Kidney epithelial cell (primary cell): ENCODE measurements around the gene DHRS1. TPM values are rescaled to one million over a fixed set of nuclear protein-coding genes. Genes with fewer than 3 reads are reported as not detected.

Source experiments
- DNase-seq: peaks from one replicate; pipeline ENCODE4 v3.0.0-alpha.2; 2010; ENCODE audit warnings: low read depth
- H3K27me3 ChIP-seq: 2 replicates; pipeline ENCODE4 v1.6.0; 2011; ENCODE audit warnings: low read length; ENCODE audit not compliant: control insufficient read depth, insufficient read depth
- H3K36me3 ChIP-seq: 2 replicates; pipeline ENCODE4 v1.5.1; 2011; ENCODE audit warnings: low read length; ENCODE audit not compliant: control insufficient read depth, insufficient read depth
- H3K4me3 ChIP-seq: 2 replicates; pipeline ENCODE4 v1.5.1; 2011; ENCODE audit warnings: low read depth, mild to moderate bottlenecking, control low read depth, low read length
- CTCF ChIP-seq: IDR thresholded peaks from 2 replicates; pipeline ENCODE4 v1.5.1; 2011; ENCODE audit warnings: mild to moderate bottlenecking, moderate library complexity, low read length, control low read depth, inconsistent platforms; ENCODE audit not compliant: insufficient read depth, poor library complexity, severe bottlenecking
- total RNA-seq: library from RNA; depleted of rRNA; stranded (reverse); fragments of >200 nt; gene quantifications from 2 replicates; pipeline ENCODE4 v1.2.3, GENCODE V29; 2015

The DHRS1 gene
- total RNA-seq, 1 donor from 2014 or later, result 44.9 TPM

GRCh38 chr14:24262821-24263733, 36.5 kb downstream of the DHRS1 start, which contains the start of gene TGM1:
Gene TGM1, minus strand, starts transcription at chr14:24263177. Its CDS starts 825 bp downstream, at chr14:24262352.
- Histone ChIP-seq H3K27me3 (no peaks in the 10 kb centered on the region), H3K4me3 (no peak within 1 kb of the TSS), H3K36me3 (peaks cover 1% of the 10 kb centered on the region)
- no peak for TF ChIP-seq CTCF
- no peak for DNase-seq

DNA sequence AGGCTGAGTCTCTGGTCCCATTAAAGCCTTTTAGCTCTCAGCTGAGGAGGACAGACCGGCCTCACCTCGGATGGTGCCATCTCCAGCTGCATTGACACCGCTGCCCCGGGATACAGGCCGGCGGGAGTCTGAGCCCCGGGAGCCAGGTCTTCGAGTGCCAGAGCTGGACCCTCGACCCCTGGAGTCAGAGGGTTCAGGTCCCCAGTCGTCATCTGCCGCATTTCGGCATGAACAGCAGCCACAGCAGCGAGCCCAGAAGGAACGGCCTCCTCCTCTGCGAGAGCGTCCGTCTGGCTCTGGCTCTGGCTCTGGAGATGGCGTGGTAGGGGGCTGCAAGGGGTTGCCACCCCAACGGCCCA, 37.6 kb downstream of the DHRS1 start:
- DNase-seq, result no peak
- Histone ChIP-seq H3K36me3 (peaks cover 1% of the 10 kb centered on the region), H3K4me3 (no peak overlapping the region), H3K27me3 (no peaks in the 10 kb centered on the region)
- TF ChIP-seq CTCF, result no peak

- no peak for DNase-seq
- Histone ChIP-seq H3K4me3 (no peak overlapping the region), H3K36me3 (peaks cover 1% of the 10 kb centered on the region), H3K27me3 (no peaks in the 10 kb centered on the region)
- no peak for TF ChIP-seq CTCF
Measured at GRCh38 chr14:24261256-24261968, 38.2 kb downstream of the DHRS1 start.

DNA sequence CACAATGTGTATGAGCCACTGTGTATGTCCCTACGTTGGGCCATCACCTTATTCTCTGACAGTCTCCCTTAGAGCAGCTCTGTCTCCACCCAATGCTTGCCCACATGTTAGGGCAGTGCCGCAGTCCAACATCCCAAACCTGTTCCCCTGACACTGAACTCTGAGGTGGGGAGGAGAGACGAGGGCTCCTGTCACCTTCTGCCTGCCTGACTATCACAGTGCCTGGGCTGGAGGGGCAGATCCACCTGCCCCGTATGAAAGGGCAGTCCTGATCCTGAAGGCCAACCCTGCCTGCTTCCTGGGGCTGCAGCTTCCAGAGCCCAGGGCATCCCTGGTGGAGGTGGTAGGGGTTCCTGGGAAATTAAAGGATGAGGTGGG, 38.8 kb downstream of the DHRS1 start:
- TF ChIP-seq CTCF, result no peak
- peaks cover 1% of the 10 kb centered on the region for H3K36me3 ChIP-seq
- DNase-seq, result no peak
- no peak overlapping the region for H3K4me3 ChIP-seq
- H3K27me3 ChIP-seq, result no peaks in the 10 kb centered on the region

DNA sequence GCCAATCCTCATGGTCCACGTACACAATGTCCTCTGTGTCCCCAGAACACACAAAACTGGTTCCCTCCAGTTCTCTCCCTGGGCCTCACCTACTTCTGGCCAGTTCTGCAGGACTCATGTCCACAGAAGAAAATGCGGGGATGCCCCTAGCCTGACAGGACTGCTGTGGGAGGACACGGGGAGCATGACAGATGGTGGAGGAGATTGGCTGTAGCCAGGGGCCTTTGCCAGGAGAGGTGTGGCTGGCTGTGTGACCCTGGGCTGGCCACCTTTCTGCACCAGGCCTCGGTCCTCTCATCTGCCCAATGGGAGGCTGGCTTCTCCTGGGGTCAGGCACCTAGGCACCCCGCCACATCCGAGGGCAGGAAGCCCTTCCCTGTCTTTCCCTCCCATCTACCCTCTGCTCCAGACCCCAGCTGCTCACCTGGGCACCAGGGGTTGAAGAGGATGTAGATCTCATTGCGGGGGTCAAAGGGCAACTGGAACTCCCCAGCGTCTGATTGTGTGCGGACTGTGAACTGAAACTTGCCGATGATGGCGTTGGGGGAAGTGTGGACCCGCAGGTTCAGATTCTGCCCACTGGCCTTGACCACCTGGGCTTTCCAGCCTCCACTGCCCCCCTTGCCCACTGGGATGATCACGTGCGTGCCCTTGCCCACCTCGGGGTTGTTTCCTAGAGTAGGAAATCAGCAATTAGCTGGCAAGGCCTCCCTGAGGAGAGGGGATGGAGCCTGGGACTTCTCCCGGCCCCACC, 39.4 kb downstream of the DHRS1 start:
- no peak overlapping the region for H3K4me3 ChIP-seq
- H3K36me3 ChIP-seq, result no peaks in the 10 kb centered on the region
- TF ChIP-seq CTCF, result no peak
- no peak for DNase-seq
- no peaks in the 10 kb centered on the region for H3K27me3 ChIP-seq
